Stimulated activated CD8-positive, alpha-beta memory T cell treated with anti-CD3 and anti-CD28 coated beads, Interleukin-7, amount 100 ng/mL, for 1 hour (primary cell): ENCODE measurements around the gene SFR1.

Experiments used
- DNase-seq, 2 donors: peaks; one replicate each; pipeline ENCODE4 v3.0.0-alpha.2; 2020; ENCODE audit warnings: low read depth in 2 of 2

SFR1 gene

GRCh38 chr10:104121485-104122224 is at the start of gene SFR1:
Gene SFR1, plus strand, starts transcription at chr10:104122171. Its CDS starts 13 bp downstream, at chr10:104122184.
- peak; percentile 97 to 98 for DNase-seq

DNA sequence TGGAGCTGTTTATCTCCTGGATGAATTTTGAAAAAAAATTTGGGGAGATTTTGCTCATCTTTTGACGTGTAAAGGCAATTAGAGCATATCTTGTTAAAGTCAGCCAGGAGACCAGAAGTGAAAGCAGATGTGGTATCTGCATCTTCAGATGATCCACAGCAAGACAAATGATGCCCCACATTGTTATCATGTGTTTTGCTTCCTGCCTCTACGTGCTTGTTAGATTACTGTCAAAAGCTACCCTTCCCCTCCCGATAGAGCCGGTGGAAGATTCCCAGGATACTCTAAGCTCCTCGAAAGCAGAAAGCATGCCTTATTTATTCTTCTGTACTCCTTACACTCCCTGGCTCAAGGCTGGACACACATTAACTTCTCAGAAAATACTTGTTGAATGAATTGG is 49.2 kb upstream of the SFR1 start:
- DNase-seq: no peak

GRCh38 chr10:104074505-104074904 is 47.5 kb upstream of the SFR1 start:
- DNase-seq: no peak

- DNase-seq: no peak
These were observed 45.2 kb upstream of the SFR1 start for GRCh38 chr10:104076743-104077160.

DNA sequence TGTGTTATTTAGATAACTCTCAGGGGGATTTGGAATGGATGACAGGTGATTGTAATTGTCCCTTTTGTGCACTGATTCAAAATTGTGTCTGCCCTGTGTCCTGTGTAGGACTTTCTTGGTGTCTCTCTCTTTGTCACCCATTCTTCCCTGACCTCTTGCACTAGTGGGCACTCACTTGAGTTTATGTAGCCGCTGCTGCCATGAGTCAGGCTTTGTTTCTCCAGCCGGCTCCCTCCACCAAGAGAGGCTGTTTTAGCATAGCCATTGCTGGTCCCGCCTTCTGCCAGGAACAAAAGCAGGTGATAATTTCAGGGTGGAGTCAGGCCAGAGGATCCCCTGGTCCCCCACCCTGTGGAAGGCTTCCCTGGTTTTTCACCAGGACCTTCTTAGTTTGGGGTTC is 44.7 kb upstream of the SFR1 start:
- DNase-seq: no peak

DNA sequence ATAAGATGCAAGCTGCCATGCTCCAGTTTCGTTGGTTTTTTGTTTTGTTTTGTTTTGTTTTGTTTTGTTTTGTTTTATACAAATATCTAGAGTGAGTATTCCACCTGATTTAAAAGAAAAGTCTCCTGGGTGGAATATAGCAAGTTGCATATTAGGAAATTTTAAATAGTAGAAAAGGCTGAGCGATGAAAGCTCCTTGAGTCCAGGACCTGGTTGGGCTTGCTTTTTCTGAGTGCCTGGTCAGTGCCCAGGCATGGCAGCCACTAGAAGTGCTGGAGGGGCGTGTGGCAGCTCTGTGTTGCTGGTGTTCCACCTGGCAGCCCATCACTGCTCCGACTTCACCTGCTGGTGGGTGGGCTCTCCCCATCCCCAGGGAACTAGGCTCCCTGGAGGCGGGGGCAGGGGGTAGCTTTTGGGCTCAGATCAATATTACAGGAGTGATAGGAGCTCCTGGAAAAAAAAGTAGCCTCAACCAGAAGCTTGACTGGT is 44.3 kb upstream of the SFR1 start:
- no peak for DNase-seq

DNA sequence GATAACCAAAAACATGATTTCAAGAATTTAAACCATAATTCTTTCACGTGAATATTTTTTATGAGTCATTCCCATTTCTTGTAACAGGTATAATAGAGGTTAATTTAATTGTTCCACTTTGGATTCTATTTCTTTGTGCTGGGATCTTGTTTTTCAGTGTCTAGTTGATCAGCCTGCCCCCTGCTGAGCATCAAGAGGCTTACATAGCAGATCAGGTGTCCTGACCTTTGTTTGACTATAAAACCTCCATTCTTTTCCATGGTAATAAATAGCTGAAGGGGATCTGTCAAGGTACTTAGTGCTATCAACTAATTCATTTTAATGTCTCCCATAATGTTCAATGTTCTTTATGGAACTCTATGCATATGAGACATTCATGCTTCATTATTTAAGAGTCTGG is 41.2 kb upstream of the SFR1 start:
- DNase-seq: no peak

DNA sequence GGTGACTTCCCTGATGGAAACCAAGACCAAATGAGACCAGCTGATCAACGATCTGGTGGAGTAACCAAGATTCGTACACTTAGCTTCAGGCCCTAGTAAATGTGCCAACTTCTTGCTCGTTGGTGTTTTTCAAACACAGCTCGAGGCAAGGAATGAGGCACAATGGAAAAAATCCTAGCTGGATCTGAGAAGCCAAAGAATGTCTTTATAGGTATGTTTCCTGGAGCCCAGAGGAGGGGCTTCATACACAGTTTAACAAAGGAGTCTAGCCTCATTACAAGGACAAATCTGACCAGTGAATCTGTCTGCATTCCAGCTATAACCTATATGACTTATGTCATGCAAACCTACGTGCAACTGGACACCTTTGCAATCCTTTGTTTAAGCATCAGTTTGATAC is 40.0 kb upstream of the SFR1 start:
- DNase-seq: no peak

DNA sequence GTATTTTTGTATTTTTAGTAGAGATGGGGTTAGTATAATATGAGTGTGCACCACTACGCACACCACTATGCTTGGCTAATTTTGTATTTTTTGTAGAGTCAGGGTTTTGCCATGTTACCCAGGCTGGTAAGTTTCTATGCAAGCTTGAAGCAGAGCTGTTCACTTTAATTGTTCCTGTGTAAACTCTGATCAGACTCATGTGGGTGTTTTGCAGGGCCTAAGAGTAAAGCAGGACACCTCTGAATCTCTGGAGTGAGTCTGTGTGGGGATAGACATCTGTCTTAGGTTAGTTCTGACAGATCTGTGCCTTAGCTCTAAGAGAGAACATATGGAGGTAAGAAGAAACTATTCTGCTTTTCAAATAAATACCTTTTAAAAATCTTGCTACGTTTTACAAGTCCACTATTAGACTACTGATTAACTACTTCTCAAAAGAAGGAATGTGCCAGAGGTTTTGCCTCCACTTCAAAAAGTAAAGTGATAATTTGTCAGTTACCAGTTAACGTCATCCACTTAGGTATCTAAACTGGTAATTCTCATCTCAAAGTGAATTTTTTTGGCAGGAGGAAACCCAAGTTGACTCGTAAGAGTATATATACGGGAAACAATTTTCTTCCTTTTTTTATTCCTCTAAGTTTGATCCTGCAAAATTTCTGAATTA is 37.4 kb upstream of the SFR1 start:
- DNase-seq: no peak

DNA sequence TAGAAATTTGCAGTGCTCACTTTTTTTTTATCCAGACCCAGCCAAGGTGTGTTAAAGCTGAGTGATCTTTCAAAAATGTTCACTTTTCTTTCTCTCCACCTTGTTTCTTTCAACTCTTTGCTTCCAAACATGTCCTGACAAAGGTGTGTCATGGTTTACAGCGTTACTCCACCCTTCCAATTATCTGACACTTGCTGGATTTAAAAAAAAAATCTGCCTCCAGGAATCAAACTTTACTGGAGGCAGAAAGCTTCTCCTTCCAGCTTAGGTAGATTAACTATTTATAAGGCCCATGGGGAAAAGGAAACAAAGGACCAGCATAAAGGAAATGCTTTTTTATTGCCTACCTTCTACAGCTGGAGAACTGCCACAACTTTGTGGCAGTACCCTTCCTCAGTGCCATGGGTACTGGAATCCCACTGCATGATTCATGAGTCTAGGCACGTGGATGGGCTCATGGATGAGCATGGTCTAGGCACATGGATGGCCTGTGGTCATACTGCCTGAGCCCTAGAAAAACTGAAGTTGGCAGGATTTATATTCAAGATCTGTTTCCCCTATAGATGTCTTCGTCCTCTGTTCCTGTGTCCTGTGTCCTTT is 36.1 kb upstream of the SFR1 start, which contains the start of gene COL17A1:
TSS of gene COL17A1 (minus strand) at position 80 of the 600 bp plus-strand sequence. CDS start 5,207 bp downstream, outside the sequence.
- DNase-seq: no peak

- no peak for DNase-seq
These were observed 33.7 kb upstream of the SFR1 start for GRCh38 chr10:104088239-104088638.

DNA sequence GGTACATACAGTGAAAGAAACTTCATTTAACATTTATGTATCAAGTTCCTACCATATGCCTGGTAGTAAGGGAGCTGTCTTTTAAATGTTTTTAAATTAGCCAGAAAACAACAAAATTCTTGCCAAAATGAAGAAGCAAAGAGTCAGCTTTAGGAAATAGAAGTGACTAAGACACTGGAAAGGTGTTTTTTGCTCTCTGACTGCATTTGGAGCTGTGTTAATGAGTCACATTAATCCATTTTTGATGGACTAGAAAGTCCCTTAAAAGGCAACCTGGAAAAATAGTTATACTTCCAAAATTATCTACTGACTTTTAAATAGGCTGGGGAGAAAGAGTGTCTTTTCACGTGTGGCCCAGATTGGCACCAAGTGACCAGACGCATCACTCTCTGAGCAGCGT is 32.4 kb upstream of the SFR1 start:
- DNase-seq: no peak

DNA sequence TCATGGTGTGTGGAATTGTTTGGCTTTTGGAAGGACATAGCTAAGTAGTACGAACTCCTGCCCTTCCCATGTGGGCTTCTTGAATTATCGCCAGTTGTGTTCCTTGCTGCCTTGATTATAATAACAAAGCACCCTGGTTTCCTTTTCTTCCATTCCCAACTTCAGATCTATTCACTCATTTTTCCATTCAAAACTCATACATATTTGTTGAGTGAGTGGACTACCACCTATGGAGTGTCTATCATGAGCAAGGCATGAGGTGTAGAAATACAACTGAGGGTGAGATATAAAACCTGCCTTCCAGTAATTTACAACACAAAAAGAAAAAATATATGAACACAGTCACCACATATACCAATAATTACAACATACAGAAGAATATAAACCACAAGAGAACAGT is 31.4 kb upstream of the SFR1 start:
- no peak for DNase-seq

- DNase-seq: no peak
These were observed 29.2 kb upstream of the SFR1 start for GRCh38 chr10:104092749-104093148.

GRCh38 chr10:104096692-104097091 is 25.3 kb upstream of the SFR1 start:
- DNase-seq: no peak

DNA sequence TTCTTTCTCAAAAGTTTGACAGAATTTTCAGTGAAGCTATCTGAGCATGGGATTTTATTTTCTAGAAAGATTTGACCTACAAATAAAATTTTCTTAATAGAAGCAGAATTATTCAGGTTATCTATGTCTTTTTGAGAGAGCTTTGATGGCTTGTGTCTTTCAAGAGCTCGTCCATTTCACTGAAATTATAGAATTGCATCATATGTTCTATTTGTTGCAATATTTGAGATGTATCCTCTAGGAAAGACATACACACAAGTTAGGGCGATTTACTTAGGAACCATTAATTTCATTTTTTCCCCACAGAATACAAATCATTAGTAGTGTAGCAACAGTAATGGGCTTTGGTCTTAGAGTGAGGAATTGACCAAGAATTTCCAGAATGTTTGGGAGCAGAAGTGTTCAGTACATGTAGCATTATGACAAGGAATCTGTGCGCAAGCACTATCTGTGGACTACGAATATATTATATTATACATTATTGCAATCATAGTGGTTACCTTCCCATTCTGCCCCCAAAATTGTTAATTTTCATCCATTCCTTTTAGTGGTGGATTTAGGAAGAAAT is 23.5 kb upstream of the SFR1 start:
- no peak for DNase-seq

DNA sequence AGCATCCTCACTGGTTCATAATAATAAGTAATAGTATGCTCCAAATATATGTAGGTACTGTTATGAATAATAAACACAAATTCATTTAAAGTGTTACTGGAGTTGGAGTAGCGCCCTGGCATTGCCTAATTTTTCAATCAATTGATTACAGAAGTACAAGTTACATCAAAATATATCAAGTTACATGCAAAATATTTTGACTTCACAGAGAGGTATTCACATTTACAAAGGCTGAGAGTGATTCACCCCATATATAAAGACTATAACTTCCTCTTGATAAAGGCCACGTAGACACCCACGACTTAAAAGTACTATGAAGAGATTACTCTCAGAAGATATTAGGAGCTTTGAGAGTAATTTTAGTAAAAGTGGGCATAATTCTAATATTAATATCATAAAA is 22.7 kb upstream of the SFR1 start:
- no peak for DNase-seq

DNA sequence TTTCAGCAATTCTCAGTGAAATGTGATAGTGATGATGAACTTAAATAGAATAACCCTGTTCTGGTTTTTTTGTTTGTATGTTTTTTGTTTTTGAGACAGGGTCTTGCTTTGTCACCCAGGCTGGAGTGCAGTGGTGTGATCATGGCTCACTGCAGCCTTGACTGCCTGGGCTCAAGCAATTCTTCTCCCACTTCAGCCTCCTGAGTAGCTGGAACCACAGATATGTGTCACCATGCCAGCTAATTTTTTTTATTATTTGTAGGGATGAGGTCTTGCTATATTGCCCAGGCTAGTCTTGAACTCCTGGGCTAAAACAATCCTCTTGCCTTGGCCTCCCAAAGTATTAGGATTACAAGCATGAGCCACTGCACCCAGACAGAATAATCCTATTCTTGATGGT is 22.0 kb upstream of the SFR1 start:
- no peak for DNase-seq

DNA sequence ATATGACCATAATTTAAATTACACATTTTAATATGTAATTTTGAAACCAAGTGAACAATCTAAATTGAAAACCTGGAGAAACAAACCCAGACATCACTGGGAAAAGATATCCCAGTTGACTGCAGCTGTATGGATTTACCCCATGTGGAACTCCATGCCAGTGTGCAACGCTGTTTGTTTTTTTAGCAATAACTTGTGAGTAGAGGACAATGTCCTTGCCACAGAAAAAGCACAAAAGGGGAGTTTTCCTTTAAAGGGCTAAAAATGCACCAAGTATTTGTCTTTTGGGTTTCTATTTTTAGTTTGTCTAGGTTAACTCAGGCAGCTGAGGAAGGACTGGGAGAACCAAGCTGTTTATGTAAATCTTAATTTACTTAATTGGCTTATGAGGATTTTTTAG is 21.2 kb upstream of the SFR1 start:
- no peak for DNase-seq

DNA sequence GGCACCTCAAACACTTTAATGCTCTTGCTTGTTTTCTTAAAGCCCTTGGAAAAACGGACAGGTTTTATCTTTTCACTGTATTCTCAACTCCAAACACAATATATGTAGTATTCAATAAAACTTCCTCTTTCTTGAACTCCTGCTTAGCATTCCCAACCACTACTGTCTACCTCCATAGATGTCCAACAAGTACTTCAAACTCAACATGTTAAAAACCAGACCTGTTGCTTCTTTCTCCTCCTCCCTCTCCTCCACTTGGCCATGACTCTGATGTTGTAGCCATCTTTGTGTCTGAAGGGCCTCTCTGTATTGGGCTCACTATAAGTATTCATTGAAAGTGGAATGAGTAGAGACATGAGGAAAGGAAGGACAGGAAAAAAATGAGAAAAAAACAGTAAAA is 20.1 kb upstream of the SFR1 start:
- DNase-seq: no peak

GRCh38 chr10:104103956-104104355 is 18.0 kb upstream of the SFR1 start:
- no peak for DNase-seq

DNA sequence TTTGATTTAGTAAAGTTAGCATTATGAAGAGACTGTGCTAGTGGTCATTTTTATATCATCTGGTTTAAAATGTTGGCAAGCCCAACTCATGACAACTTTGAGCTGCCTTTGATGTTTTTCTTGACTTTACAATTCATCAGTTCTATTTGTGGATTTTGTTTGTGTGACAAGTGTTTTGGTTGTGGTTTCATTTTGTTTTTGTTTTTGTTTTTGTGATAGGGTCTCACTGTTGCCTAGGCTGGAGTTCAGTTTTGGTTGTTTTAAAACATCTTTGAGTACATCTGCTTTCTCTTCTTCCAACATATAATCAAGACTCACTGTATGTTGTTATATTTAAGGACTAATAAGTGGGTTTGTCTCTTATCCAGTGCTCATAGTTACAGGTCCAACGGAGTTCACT is 17.6 kb upstream of the SFR1 start:
- no peak for DNase-seq

GRCh38 chr10:104104926-104105325 is 17.0 kb upstream of the SFR1 start:
- no peak for DNase-seq
